Measurements from ENCODE around the gene NPC2. TPM values are rescaled to one million over a fixed set of nuclear protein-coding genes. Genes with fewer than 3 reads are reported as not detected.

Gene NPC2
- total RNA-seq, 1 experiment from 2014 or later: 195 TPM

- no peak overlapping the region for H3K4me3 ChIP-seq (ENCODE audit: low read length)
- 0 out of 2 replicates have a peak overlapping the region, but pooled peaks have one; percentile 29 for H2AFZ ChIP-seq (ENCODE audit: low read length)
- ChIA-PET POLR2A (ENCODE audit: unreplicated experiment) (no interaction called here), CTCF (no interaction called here)
- no peaks in the 10 kb centered on the region for H4K20me1 ChIP-seq (ENCODE audit: low read length)
- no peaks in the 10 kb centered on the region for H3K27me3 ChIP-seq (ENCODE audit: low read length)
- no peaks in the 10 kb centered on the region for H3F3A ChIP-seq (ENCODE audit: low read length, unreplicated experiment)
- no peaks in the 10 kb centered on the region for H3K9me2 ChIP-seq (replicated peaks; ENCODE audit: low read length)
- peak overlapping the region; percentile 87 for H3K27ac ChIP-seq (ENCODE audit: low read length)
- intact Hi-C loops (cut with micrococcal nuclease): no loop called here
- BruUV-seq (replicated peaks): no TSS peak
- peak overlapping the region; percentile 66 for H3K4me2 ChIP-seq (ENCODE audit: low read length)
- peak; percentile 78 for ATAC-seq
- H3K9me3 ChIP-seq (ENCODE audit: low read length): no peaks in the 10 kb centered on the region
- no peaks in the 10 kb centered on the region for H3K36me3 ChIP-seq (ENCODE audit: low read depth, low read length)
- peak overlapping the region; percentile 71 for H3K9ac ChIP-seq (ENCODE audit: low read length)
- peak; percentile 70 for DNase-seq
- TF ChIP-seq EZH2 (IDR thresholded peaks at IDR 0.05; ENCODE audit: low read length, unreplicated experiment) (no peak), CTCF (conservative IDR thresholded peaks at IDR 0.05; ENCODE audit: low read depth, low read length) (no peak), EZH2phosphoT487 (IDR thresholded peaks at IDR 0.05; ENCODE audit: borderline replicate concordance, low read length) (no peak)
- H3K4me1 ChIP-seq (ENCODE audit: insufficient read depth, low read length): peaks cover 15% of the 10 kb centered on the region
- H3K79me2 ChIP-seq (ENCODE audit: low read length): no peaks in the 10 kb centered on the region
Observed at GRCh38 chr14:74510959-74511409, 17.9 kb upstream of the NPC2 start.

GRCh38 chr14:74510223-74510931 lies 17.3 kb upstream of the NPC2 start:
- ATAC-seq: no peak
- BruUV-seq (replicated peaks): no TSS peak
- Histone ChIP-seq H3K4me2 (ENCODE audit: low read length) (peak overlapping the region; percentile 66), H3K27ac (ENCODE audit: low read length) (peak overlapping the region; percentile 87), H3K36me3 (ENCODE audit: low read depth, low read length) (no peaks in the 10 kb centered on the region), H3K9me2 (replicated peaks; ENCODE audit: low read length) (no peaks in the 10 kb centered on the region), H3K9me3 (ENCODE audit: low read length) (no peaks in the 10 kb centered on the region), H3K79me2 (ENCODE audit: low read length) (no peaks in the 10 kb centered on the region), H3K27me3 (ENCODE audit: low read length) (no peaks in the 10 kb centered on the region), H3F3A (ENCODE audit: low read length, unreplicated experiment) (no peaks in the 10 kb centered on the region), H3K4me3 (ENCODE audit: low read length) (no peak overlapping the region), H4K20me1 (ENCODE audit: low read length) (no peaks in the 10 kb centered on the region), H2AFZ (ENCODE audit: low read length) (no peak overlapping the region), H3K4me1 (ENCODE audit: insufficient read depth, low read length) (peaks cover 15% of the 10 kb centered on the region), H3K9ac (ENCODE audit: low read length) (peak overlapping the region; percentile 71)
- no peak for TF ChIP-seq EZH2phosphoT487 (IDR thresholded peaks at IDR 0.05; ENCODE audit: borderline replicate concordance, low read length)
- no peak for TF ChIP-seq EZH2 (IDR thresholded peaks at IDR 0.05; ENCODE audit: low read length, unreplicated experiment)
- no peak for TF ChIP-seq CTCF (conservative IDR thresholded peaks at IDR 0.05; ENCODE audit: low read depth, low read length)
- ChIA-PET CTCF (no interaction called here), POLR2A (ENCODE audit: unreplicated experiment) (no interaction called here)
- intact Hi-C loops (cut with micrococcal nuclease): no loop called here
- DNase-seq: no peak

DNA sequence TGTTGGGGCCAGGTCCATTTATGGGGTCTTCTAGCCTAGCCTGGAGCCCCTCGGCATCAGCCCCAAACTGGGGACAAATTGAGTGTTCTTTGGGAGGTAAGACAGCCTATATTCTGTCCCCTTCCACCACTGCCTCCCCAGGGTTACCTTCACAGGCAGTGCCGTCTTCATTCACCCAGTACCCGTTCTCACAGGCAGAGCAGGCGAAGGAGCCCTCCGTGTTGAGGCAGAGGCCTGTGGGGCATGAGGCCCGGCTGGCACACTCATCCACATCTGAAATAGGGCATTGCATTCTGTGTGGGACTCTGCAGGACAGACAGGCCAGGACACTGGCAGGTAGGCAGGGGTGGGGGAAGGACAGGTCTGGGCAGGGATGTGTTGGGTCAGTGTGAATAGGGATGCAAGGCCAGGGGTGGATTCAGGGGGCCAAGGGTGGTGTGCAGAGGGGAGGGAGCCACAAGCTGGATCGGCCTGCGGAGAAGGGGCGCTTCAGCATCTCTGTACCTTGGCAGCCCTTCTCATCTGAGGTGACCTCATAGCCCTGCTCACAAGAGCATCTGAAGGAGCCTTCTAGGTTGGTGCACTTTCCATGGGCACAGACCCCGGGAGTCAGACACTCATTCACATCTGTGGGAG lies 16.6 kb upstream of the NPC2 start:
- no peak overlapping the region for H3K4me3 ChIP-seq (ENCODE audit: low read length)

More for the DNA sequence above, 16.6 kb upstream of the NPC2 start:
- TF ChIP-seq EZH2phosphoT487 (IDR thresholded peaks at IDR 0.05; ENCODE audit: borderline replicate concordance, low read length) (no peak), EZH2 (IDR thresholded peaks at IDR 0.05; ENCODE audit: low read length, unreplicated experiment) (no peak), CTCF (conservative IDR thresholded peaks at IDR 0.05; ENCODE audit: low read depth, low read length) (no peak)
- Histone ChIP-seq H3K79me2 (ENCODE audit: low read length) (no peaks in the 10 kb centered on the region), H3K9me3 (ENCODE audit: low read length) (no peaks in the 10 kb centered on the region), H3K9me2 (replicated peaks; ENCODE audit: low read length) (no peaks in the 10 kb centered on the region), H3F3A (ENCODE audit: low read length, unreplicated experiment) (no peaks in the 10 kb centered on the region), H4K20me1 (ENCODE audit: low read length) (no peaks in the 10 kb centered on the region), H2AFZ (ENCODE audit: low read length) (no peak overlapping the region), H3K27me3 (ENCODE audit: low read length) (no peaks in the 10 kb centered on the region), H3K9ac (ENCODE audit: low read length) (peak overlapping the region; percentile 71; the same call in 1 of the 2 replicates), H3K36me3 (ENCODE audit: low read depth, low read length) (no peaks in the 10 kb centered on the region), H3K4me1 (ENCODE audit: insufficient read depth, low read length) (peaks cover 15% of the 10 kb centered on the region), H3K27ac (ENCODE audit: low read length) (peak overlapping the region; percentile 87), H3K4me2 (ENCODE audit: low read length) (no peak overlapping the region)
- no peak for DNase-seq
- BruUV-seq (replicated peaks): no TSS peak
- ATAC-seq: no peak
- ChIA-PET CTCF (no interaction called here), POLR2A (ENCODE audit: unreplicated experiment) (no interaction called here)
- intact Hi-C loops (cut with micrococcal nuclease): no loop called here
